HG03558 (cell line): ENCODE results near the gene MAGEA6.
"Not testable (repeated sequence)": the region's sequence is repeated elsewhere in the genome, so short reads cannot be mapped to it uniquely, and the experiment has no call there.

Experiments
- ATAC-seq: cut with Tn5 transposase; IDR thresholded peaks from one replicate; pipeline ENCODE4 v1.9.1; 2021; ENCODE audit warnings: moderate number of reproducible peaks; ENCODE audit not compliant: unreplicated experiment; ENCODE audit errors: extremely low read depth

Gene MAGEA6

GRCh38 chrX:152734143-152734858, 35.2 kb downstream of the MAGEA6 start:
- not testable (repeated sequence) for ATAC-seq

- ATAC-seq, result no peak
Observed at GRCh38 chrX:152733261-152733975, 36.1 kb downstream of the MAGEA6 start, which contains the start of the genes CSAG1 and MAGEA12. CSAG1 (minus strand) TSS chrX:152733721; CDS start chrX:152732460, 1,261 bp downstream. MAGEA12 (plus strand) TSS chrX:152733757; CDS start chrX:152736162, 2,405 bp downstream.

- ATAC-seq, result no peak
Observed at GRCh38 chrX:152725409-152725808, 44.1 kb downstream of the MAGEA6 start.
